NCI-H526 treated with DMSO at 0.1 percent for 48 hours (cell line): Measurements from ENCODE around the gene CIZ1.
"Not testable (repeated sequence)": the region's sequence is repeated elsewhere in the genome, so short reads cannot be mapped to it uniquely, and the experiment has no call there.

Experiments used
- DNase-seq: peaks from one replicate; lab custom pipeline; 2025; lab: John Stamatoyannopoulos, UW

CIZ1 gene

DNA sequence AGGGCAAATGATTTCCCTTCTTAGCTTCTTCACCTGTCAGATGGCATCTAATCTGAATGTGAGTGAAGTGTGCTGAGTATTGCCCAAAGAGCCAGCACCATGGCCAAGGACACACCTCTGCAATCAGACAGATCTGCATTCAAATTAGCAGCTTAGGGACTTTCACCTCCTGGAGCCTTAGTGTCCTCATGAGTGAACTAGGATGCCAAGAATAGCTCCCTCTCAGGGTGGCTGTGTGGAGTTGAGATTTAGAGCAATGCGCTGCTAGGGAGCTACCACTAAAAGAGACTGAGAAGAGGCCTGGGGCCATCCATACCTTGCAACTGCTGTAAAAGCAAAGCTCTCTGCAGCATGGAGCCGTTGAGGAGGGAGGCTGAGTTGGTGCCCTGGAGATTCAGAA, 1.4 kb downstream of the CIZ1 start:
- DNase-seq: no peak

- no peak for DNase-seq
Observed at GRCh38 chr9:128188209-128188608, 3.2 kb downstream of the CIZ1 start.

- no peak for DNase-seq
Observed at GRCh38 chr9:128187361-128187760, 4.0 kb downstream of the CIZ1 start.

DNA sequence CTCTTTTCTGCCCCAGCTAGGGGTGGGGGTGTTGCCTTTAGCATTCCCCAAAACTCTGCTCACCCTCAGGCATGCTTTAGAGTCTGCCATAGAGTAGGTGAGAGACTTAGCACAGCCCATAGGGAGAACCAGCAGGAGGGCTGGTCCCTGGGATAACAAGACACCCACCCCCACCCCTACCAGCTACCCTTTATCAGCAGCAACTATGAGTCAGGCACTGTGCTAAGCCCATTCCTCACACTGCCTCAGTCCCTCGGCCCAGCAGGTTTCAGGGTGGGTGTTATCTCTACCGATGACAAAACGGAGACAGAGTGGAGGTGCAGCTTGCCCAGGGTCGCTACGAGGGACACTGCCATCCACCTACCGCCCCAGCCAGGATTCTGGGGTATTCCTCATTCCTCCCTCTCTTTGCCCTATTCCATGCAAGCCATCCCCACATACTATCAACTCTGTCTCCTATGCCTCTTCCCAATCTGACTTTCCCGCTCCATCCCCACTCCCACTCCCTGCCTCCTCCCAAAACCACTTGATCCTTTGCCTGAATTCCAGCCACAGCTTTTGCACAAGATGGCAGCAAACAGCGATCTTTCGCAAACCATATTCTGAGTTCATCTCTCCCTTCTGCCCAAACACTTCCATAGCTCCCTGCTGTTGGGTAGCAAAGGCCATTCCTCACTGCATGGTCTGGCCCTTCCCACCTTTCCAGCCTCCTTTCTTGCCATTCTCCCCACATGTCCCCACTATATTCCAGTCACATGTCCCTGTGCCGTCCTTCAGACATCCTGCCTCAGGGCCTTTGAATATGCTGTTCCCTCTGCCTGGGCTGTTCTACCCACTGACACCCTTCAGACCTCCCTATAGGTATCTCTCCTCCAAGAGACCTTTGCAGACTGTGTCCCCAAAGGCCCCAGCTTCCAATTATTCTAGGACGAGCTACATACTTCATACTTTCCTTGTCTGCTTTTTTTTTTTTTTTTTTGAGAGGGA, 5.1 kb downstream of the CIZ1 start:
- DNase-seq: no peak

- no peak for DNase-seq
Observed at GRCh38 chr9:128182893-128183588, 8.3 kb downstream of the CIZ1 start.

GRCh38 chr9:128181480-128181879, 9.9 kb downstream of the CIZ1 start:
- DNase-seq: not testable (repeated sequence)

DNA sequence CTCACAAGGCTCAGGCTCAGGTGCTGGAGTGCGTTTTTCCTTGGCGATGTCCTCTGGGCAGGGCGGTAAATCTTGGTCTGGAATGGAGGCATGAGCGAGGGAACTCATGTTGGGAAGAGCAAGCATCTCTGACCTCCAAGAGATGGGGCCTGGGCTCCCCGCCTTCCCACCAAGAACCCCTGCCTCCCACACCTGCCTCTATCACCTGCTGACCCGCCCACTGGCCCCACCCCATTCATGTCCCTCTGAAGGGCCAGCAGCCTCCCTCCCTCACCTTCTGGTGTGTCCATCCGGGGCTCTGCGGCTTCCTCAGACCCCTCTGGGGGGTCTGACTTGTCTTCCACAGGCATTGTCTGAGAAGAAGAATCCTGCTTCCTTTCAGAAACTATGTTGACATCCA, 10.9 kb downstream of the CIZ1 start:
- no peak for DNase-seq

DNA sequence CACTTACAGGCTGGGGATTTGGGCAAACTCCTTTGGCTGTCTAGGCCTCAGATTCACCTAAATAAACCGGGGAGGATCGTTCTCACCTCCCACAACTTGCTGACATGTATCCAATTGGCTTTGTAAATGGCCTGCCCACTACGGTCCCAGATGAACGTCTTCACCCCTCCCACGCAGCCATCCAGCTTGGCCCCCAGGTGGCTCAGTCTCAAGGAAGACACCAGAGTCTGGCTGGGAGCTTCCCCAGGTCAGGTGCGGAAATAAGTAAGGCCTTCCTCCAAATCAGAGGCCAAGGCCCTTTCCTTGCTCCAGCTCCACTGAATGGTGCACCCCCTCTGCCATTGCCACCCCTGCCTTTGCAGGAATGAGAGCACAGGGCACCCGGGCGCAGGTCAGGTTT, 11.4 kb downstream of the CIZ1 start:
- DNase-seq: no peak

DNA sequence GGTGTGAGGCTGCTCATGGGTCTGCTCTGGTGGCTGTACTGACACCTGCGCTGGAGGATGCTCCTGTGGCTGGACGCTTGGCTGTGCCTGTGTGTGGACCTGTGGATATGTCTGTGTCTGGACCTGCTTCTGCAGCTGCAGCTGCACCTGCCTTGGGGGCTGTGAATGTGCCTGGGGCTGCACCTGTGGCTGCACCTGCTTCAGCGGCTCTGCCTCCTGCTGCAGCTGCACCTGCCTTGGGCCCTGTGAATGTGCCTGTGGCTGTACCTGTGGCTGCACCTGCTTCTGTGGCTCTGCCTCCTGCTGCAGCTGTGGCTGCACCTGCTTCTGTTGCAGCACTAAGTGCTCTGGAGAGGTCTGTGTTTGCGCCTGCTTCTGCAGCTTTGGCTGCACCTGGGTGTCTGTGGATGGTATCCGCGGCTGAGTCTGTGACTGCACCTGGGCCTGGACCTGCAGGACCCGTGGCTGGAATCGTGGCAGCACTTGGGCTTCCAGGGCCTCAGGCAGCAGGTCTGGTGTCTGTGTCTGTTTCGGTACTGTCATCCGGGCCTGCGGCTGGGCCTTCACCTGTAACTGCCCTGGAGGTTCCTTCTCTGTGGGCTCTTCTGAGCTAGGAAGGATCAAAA, 12.5 kb downstream of the CIZ1 start:
- no peak for DNase-seq

- no peak for DNase-seq
Observed at GRCh38 chr9:128175726-128176125, 15.6 kb downstream of the CIZ1 start.

DNA sequence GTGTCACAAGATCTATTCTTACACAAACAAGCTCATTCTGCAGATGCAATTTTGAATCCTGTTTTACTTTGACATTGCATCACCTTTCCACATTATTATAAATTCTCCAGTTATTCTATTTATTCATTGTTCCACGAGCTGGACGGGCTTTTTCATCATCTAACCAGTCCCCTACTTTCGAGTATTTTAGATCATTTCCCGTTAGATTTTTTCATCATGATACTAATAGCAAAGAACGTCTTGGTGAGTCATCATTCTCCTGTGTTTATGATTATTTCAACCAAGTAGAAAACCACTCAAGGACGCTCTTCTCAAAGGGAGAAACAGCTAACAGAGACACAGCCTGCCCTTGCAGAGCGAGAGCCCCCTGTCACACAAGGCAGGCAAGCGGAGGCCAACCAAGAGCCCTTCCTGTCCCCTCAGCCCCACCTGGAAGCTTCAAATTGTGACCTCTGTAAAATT, 16.2 kb downstream of the CIZ1 start:
- DNase-seq: no peak

- DNase-seq: no peak
Observed at GRCh38 chr9:128174062-128174461, 17.3 kb downstream of the CIZ1 start.

DNA sequence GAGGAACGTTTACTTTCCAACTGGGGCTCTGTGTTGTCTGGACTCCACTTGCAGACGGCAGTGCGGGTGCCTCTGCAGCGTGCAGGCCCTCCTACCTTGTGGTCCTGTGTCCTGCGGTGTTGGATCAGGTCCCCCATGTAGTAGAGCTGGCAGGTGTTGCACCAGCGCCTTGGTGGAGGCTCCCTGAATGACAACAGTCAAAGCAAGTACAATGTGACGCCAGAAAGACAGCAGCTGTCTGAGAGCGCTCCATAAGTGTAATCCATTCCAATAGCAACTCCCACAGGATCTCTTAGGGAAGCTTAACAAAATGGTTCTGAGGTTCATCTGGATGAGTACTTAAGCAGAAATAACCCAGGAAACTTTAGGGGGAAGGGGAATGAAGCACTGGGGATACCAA, 21.4 kb downstream of the CIZ1 start:
- no peak for DNase-seq

DNA sequence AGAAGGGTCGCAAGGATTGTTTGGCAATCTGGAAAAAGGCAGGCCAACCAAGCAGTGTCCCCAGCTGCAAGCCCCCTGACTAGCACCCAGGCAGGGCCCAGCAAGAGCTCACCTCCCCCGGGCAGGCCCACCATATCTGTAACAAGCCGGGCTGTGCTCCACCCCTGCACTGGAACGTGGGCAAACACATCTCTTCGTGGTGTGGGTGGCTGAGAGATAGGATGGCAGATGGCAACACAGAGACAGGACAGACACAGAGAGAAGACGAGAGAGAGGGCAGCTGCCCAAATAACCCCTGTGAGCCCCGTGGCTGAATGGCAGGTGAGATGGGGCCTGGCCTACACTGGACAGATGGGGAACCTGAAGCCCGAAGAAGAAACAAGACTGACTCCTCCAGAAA, 21.9 kb downstream of the CIZ1 start:
- DNase-seq: no peak

DNA sequence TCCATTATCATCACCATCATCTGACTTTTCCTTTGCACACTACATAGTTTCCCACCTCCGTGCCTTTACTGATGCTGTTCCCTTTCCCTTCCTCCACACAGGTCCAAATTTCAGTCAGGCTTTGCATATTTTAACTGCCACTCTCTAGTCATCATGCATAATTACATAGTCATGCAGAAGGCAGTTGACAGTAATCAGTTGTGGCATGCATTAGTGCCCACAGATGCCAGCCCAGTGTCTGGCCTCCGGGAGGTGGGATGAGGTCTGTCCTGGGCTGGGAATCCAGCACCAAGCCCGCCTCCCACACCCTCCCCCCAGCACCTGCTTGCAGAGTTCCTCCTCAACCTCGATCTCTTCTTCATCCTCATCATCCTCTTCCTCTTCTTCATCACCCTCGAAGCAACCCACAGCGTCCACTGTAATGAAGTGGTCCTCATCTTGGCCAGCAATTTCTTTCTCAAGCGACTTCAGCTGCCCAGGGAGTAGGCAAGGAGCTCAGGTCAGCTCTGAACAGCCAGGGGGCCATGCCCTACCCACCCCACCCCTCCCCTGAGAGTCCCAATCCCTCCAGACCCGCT, 22.6 kb downstream of the CIZ1 start:
- DNase-seq: peak; percentile 88

GRCh38 chr9:128167209-128167608, 24.2 kb downstream of the CIZ1 start:
- no peak for DNase-seq

- no peak for DNase-seq
Observed at GRCh38 chr9:128166169-128166568, 25.2 kb downstream of the CIZ1 start.

DNA sequence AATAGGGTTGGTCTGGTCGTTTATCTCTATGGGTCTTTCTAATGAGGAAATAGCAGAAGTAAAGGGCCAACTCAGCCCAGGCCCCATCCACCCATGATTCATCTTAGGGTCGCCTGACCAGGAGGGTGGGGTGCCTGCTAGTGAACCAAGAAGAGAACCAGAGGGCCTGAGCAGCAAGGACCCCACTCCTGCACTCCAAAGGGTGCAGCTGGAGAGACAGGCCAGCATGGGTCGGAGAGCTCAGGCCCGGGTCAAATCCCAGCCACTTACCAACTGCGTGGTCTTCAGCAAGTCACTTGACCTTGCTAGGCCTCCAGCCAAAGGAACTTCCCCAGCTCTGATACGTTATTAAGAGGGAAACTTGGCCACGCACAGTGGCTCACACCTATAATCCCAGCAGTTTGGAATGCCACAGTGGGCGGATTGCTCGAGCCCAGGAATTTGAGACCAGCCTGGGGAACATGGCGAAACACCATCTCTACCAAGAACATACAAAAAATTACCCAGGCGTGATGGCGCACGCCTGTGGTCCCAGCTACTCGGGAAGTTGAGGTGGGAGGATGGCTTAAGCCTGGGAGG, 27.0 kb downstream of the CIZ1 start:
- DNase-seq: no peak

DNA sequence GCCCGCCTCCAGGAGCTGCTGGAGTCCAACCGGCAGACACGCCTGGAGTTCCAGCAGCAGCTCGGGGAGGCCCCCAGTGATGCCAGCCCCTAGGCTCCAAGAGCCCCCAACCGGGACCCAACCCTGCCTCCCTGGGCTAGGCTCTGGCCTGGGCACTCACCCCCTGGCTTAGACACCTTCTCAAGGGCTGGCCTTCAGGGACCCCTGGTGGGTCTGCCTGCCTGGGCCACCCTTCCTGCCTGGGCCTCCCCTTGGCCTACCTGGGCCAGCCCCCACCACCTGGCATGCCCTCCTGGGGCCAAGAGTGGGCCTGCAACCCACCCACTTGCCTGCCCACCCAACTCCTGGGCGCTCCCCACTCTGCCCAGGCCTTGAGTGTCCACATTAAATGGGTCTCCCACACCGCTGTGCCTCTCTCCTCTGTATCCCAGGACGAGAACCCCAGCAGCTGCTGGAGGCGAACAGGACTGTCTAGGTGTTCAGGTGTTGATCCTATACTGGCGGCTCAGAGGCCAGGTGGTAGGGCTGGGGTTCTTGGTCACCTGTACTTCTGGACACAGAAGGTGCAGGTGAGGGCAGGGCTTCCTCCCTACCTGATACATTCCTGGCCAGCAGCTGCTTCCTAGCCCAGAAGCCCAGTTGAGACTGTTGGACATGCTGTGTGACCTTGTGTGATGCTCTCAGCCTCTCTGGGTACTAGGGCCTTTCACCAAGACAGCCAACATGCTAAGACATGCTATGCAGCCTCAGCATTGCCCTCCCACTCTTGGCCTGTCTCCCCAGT, 27.7 kb downstream of the CIZ1 start:
- DNase-seq: no peak

DNA sequence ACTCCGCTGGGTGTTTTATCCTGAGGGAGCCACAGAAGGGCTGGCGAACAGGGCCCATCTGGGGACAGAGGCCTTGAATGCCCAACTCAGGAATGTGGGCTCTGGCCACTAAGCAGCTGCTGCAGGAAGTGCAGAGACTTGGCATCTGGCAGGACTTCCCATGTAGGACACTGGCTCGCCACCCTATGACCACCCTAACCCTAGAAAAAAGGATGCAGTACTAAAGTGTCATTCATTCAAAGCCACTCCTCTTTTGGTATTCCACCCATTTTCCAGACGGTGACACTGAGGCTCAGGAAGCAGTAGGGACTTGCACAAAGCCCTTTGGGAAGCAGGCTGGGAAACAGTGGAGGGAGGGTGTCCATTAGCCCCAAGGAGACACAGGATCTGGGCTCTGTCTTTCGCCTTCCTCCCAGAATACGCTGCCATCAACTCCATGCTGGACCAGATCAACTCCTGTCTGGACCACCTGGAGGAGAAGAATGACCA, 28.3 kb downstream of the CIZ1 start:
- no peak for DNase-seq
